GM23248 (cell line): Measurements from ENCODE around the gene LAG3. TPM values are rescaled to one million over a fixed set of nuclear protein-coding genes. Genes with fewer than 3 reads are reported as not detected.

Source experiments
- DNase-seq: peaks from one replicate; pipeline ENCODE4 v3.0.0-alpha.2; 2015
- H2AFZ ChIP-seq: fragments of 200-600 bp; sonication (generic); 2 replicates; pipeline ENCODE4 v1.6.1; 2016; ENCODE audit warnings: antibody characterized with exemption
- H3F3A ChIP-seq: fragments of 200-600 bp; sonication (generic); 2 replicates; pipeline ENCODE4 v1.6.1; 2016; ENCODE audit warnings: mild to moderate bottlenecking, antibody characterized with exemption, mixed run types; ENCODE audit not compliant: insufficient read depth
- H3K27ac ChIP-seq: fragments of 200-600 bp; sonication (generic); 2 replicates; pipeline ENCODE4 v1.5.1; 2016; ENCODE audit warnings: mild to moderate bottlenecking
- H3K27me3 ChIP-seq: fragments of 200-600 bp; sonication (generic); replicated peaks from 2 replicates; pipeline ENCODE4 v1.6.1; 2016; ENCODE audit warnings: mild to moderate bottlenecking; ENCODE audit not compliant: insufficient read depth
- H3K36me3 ChIP-seq: fragments of 200-600 bp; sonication (generic); 2 replicates; pipeline ENCODE4 v1.6.1; 2016; ENCODE audit warnings: low read depth, mild to moderate bottlenecking
- H3K4me1 ChIP-seq: fragments of 200-600 bp; sonication (generic); 2 replicates; pipeline ENCODE4 v1.6.1; 2016; ENCODE audit warnings: mild to moderate bottlenecking; ENCODE audit not compliant: insufficient read depth
- H3K4me2 ChIP-seq: fragments of 200-600 bp; sonication (generic); one replicate; pipeline ENCODE4 v1.6.1; 2016; ENCODE audit warnings: mild to moderate bottlenecking; ENCODE audit not compliant: unreplicated experiment
- H3K4me3 ChIP-seq: fragments of 200-600 bp; sonication (generic); 2 replicates; pipeline ENCODE4 v1.5.1; 2016; ENCODE audit warnings: mild to moderate bottlenecking
- H3K79me2 ChIP-seq: fragments of 200-600 bp; sonication (generic); 2 replicates; pipeline ENCODE4 v1.6.1; 2016; ENCODE audit warnings: mild to moderate bottlenecking; ENCODE audit not compliant: insufficient read depth
- H3K9ac ChIP-seq: fragments of 200-600 bp; sonication (generic); 2 replicates; pipeline ENCODE4 v1.6.1; 2016; ENCODE audit warnings: mild to moderate bottlenecking
- H3K9me2 ChIP-seq: fragments of 200-600 bp; sonication (generic); 2 replicates; pipeline ENCODE4 v1.6.1; 2016; ENCODE audit warnings: mixed run types, mild to moderate bottlenecking, moderate library complexity; ENCODE audit not compliant: insufficient read depth
- H3K9me3 ChIP-seq: fragments of 200-600 bp; sonication (generic); one replicate; pipeline ENCODE4 v1.6.1; 2017; ENCODE audit warnings: low read depth
- H4K20me1 ChIP-seq: fragments of 200-600 bp; sonication (generic); 2 replicates; pipeline ENCODE4 v1.6.0; 2016; ENCODE audit not compliant: insufficient read depth
- EZH2 ChIP-seq: fragments of 200-600 bp; sonication (generic); IDR thresholded peaks from 2 replicates; pipeline ENCODE4 v1.6.1; 2018; ENCODE audit warnings: antibody characterized with exemption, mild to moderate bottlenecking; ENCODE audit not compliant: insufficient read depth, poor library complexity, severe bottlenecking
- EZH2phosphoT487 ChIP-seq: fragments of 200-600 bp; sonication (generic); IDR thresholded peaks from 2 replicates; pipeline ENCODE4 v1.6.1; 2018; ENCODE audit warnings: antibody characterized with exemption, moderate library complexity, mild to moderate bottlenecking, low read depth; ENCODE audit not compliant: insufficient read depth
- WGBS, 2 experiments: methylation state at CpG; one replicate each; pipeline ENCODE4 v1.1.6; 2015 to 2017; ENCODE audit warnings: low lambda C conversion rate in 2 of 2, low coverage in 1 of 2; ENCODE audit errors: missing lambda C conversion rate in 2 of 2; 5-methylcytosine and 5-hydroxymethylcytosine counted together
- in situ Hi-C: fragments of 300-500 bp; cut with MboI; formaldehyde crosslinking; loops from 2 replicates; pipeline ENCODE4 v1.15.0; 2020
- polyA plus RNA-seq: library from polyadenylated mRNA; unstranded; fragments of >200 nt; fragmentation: Nextera tagmentation; extraction: Ambion mirVana; gene quantifications from 2 replicates; pipeline ENCODE4 v1.2.1, GENCODE V29; 2016
- total RNA-seq: library from RNA; depleted of rRNA; stranded (reverse); fragments of >200 nt; shearing (Covaris generic); gene quantifications from 2 replicates; pipeline ENCODE4 v1.2.3, GENCODE V29; 2014

Gene LAG3
- total and polyA plus RNA-seq, 2 experiments from 2014 or later, result 0.29 TPM; not detected in 1

- Histone ChIP-seq H3K4me2 (no peak overlapping the region), H2AFZ (no peak overlapping the region), H3K9me3 (no peaks in the 10 kb centered on the region), H3K27ac (no peak overlapping the region), H3F3A (peaks cover 28% of the 10 kb centered on the region), H3K4me1 (no peaks in the 10 kb centered on the region), H3K36me3 (peaks cover 29% of the 10 kb centered on the region), H3K9ac (no peak overlapping the region), H4K20me1 (no peaks in the 10 kb centered on the region), H3K79me2 (peaks cover 18% of the 10 kb centered on the region), H3K27me3 (no peaks in the 10 kb centered on the region), H3K9me2 (no peaks in the 10 kb centered on the region), H3K4me3 (no peak overlapping the region)
- 65 to 70% methylated on average over 13 of the region's 13 CpGs for WGBS, 2 experiments
- in situ Hi-C loops, result no loop called here
- TF ChIP-seq EZH2 (no peak), EZH2phosphoT487 (no peak)
- DNase-seq, result peak; percentile 22
Observed at GRCh38 chr12:6745741-6746525, 26.4 kb upstream of the LAG3 start.

DNA sequence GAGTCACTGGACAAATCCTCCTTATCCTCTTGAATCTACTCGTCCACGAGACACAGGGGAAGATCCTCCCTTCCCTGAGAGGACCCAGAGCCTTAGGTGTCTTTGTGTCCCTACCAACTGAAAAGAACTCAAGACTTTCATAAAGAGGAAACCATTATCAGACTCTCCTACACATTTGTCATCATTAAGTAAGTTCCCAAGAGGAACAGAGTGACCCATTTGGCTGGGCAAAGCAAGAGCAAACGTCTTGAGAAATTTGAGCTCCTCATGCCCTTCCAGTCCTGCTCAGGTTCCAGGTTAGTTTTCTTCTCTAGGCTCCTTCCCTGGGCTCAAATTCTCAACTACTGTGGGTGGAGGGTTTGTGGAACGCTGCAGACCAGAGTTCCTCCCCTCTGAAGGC, 25.1 kb upstream of the LAG3 start:
- in situ Hi-C loops, result no loop called here
- TF ChIP-seq EZH2, result no peak
- no peak for TF ChIP-seq EZH2phosphoT487
- H3K4me2 ChIP-seq, result no peak overlapping the region

DNA sequence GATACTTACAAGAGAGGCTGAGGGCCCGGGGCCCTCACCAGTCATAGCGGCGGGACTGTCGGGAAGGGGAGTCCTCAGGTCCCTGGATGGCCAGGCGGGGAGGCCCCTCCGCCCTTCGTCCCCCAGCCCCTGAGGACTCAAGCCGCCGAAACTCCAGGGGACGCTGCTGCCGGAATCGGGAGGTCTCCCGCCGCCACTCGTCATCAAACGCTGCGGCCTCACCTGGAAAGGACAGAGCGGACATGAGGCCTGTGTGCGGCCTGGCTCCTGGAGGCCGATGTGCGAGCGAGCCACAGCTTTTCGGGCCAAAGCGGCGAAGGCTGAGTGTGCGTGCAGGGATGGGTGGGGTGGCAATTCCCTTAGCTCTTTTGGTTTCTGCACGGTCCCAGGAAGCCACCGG, 23.6 kb upstream of the LAG3 start:
- no peak overlapping the region for H3K4me3 ChIP-seq
- H4K20me1 ChIP-seq, result no peaks in the 10 kb centered on the region
- H3K27ac ChIP-seq, result no peak overlapping the region
- no peak for TF ChIP-seq EZH2phosphoT487
- no peak for TF ChIP-seq EZH2
- H3K36me3 ChIP-seq, result peaks cover 29% of the 10 kb centered on the region
- H2AFZ ChIP-seq, result no peak overlapping the region
- H3F3A ChIP-seq, result peaks cover 28% of the 10 kb centered on the region
- in situ Hi-C loops, result no loop called here
- peaks cover 38% of the 10 kb centered on the region for H3K79me2 ChIP-seq
- DNase-seq, result no peak
- H3K9ac ChIP-seq, result no peak overlapping the region
- H3K27me3 ChIP-seq, result no peaks in the 10 kb centered on the region
- 93 to 96% methylated on average over 27 to 28 of the region's 28 CpGs for WGBS, 2 experiments
- no peaks in the 10 kb centered on the region for H3K9me2 ChIP-seq
- H3K4me1 ChIP-seq, result peaks cover 5% of the 10 kb centered on the region; the same call in 1 of the 2 replicates
- H3K4me2 ChIP-seq, result no peak overlapping the region
- H3K9me3 ChIP-seq, result no peaks in the 10 kb centered on the region

More for the DNA sequence above, 25.1 kb upstream of the LAG3 start:
- peaks cover 28% of the 10 kb centered on the region for H3F3A ChIP-seq
- no peaks in the 10 kb centered on the region for H3K9me2 ChIP-seq
- H3K9me3 ChIP-seq, result no peaks in the 10 kb centered on the region
- 73 to 79% methylated on average over 4 of the region's 4 CpGs for WGBS, 2 experiments
- H2AFZ ChIP-seq, result no peak overlapping the region
- no peaks in the 10 kb centered on the region for H3K27me3 ChIP-seq
- H3K79me2 ChIP-seq, result peaks cover 31% of the 10 kb centered on the region
- no peak overlapping the region for H3K9ac ChIP-seq
- no peak overlapping the region for H3K4me3 ChIP-seq
- H3K4me1 ChIP-seq, result peaks cover 5% of the 10 kb centered on the region; the same call in 1 of the 2 replicates
- H3K27ac ChIP-seq, result no peak overlapping the region
- DNase-seq, result no peak
- H4K20me1 ChIP-seq, result no peaks in the 10 kb centered on the region
- peaks cover 29% of the 10 kb centered on the region for H3K36me3 ChIP-seq

DNA sequence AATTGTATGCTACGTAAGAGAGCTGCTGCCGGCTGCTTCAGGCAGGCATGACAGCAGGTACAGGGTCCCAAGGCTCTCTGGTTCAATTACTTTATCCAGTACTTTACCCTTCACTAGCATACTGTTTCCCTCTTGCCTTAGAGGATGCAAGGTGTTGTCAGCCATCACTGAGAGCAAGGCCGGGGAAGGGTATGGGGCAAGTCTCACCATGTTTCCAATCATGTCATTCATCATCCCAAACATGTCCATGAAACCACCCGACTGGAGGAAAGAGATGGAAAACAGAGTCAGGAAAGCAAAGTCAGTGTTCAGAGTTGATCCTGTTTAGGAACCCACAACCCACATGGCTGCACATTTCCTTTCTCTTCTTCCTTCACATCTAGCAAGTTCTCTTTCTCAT, 21.8 kb upstream of the LAG3 start:
- no peak overlapping the region for H3K4me3 ChIP-seq
- no peak overlapping the region for H3K27ac ChIP-seq
- no peak overlapping the region for H3K4me2 ChIP-seq
- H3K9me3 ChIP-seq, result no peaks in the 10 kb centered on the region
- no peak overlapping the region for H3K9ac ChIP-seq
- H3K9me2 ChIP-seq, result no peaks in the 10 kb centered on the region
- no peak overlapping the region for H2AFZ ChIP-seq
- H3K79me2 ChIP-seq, result peaks cover 38% of the 10 kb centered on the region
- peaks cover 21% of the 10 kb centered on the region for H3F3A ChIP-seq
- no peaks in the 10 kb centered on the region for H3K27me3 ChIP-seq
- H3K36me3 ChIP-seq, result peaks cover 29% of the 10 kb centered on the region
- in situ Hi-C loops, result no loop called here
- no peaks in the 10 kb centered on the region for H4K20me1 ChIP-seq
- WGBS, 2 experiments, result 74 to 83% methylated on average over 4 of the region's 4 CpGs
- H3K4me1 ChIP-seq, result peaks cover 5% of the 10 kb centered on the region; the same call in 1 of the 2 replicates
- DNase-seq, result no peak
- TF ChIP-seq EZH2 (no peak), EZH2phosphoT487 (no peak)
